GM21737 (cell line): ENCODE measurements around the gene GLMN.

ENCODE experiments used
- ATAC-seq: cut with Tn5 transposase; IDR thresholded peaks from one replicate; pipeline ENCODE4 v1.9.1; 2021; ENCODE audit warnings: mild to moderate bottlenecking, moderate library complexity; ENCODE audit not compliant: unreplicated experiment

GLMN gene, protein sequence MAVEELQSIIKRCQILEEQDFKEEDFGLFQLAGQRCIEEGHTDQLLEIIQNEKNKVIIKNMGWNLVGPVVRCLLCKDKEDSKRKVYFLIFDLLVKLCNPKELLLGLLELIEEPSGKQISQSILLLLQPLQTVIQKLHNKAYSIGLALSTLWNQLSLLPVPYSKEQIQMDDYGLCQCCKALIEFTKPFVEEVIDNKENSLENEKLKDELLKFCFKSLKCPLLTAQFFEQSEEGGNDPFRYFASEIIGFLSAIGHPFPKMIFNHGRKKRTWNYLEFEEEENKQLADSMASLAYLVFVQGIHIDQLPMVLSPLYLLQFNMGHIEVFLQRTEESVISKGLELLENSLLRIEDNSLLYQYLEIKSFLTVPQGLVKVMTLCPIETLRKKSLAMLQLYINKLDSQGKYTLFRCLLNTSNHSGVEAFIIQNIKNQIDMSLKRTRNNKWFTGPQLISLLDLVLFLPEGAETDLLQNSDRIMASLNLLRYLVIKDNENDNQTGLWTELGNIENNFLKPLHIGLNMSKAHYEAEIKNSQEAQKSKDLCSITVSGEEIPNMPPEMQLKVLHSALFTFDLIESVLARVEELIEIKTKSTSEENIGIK

DNA sequence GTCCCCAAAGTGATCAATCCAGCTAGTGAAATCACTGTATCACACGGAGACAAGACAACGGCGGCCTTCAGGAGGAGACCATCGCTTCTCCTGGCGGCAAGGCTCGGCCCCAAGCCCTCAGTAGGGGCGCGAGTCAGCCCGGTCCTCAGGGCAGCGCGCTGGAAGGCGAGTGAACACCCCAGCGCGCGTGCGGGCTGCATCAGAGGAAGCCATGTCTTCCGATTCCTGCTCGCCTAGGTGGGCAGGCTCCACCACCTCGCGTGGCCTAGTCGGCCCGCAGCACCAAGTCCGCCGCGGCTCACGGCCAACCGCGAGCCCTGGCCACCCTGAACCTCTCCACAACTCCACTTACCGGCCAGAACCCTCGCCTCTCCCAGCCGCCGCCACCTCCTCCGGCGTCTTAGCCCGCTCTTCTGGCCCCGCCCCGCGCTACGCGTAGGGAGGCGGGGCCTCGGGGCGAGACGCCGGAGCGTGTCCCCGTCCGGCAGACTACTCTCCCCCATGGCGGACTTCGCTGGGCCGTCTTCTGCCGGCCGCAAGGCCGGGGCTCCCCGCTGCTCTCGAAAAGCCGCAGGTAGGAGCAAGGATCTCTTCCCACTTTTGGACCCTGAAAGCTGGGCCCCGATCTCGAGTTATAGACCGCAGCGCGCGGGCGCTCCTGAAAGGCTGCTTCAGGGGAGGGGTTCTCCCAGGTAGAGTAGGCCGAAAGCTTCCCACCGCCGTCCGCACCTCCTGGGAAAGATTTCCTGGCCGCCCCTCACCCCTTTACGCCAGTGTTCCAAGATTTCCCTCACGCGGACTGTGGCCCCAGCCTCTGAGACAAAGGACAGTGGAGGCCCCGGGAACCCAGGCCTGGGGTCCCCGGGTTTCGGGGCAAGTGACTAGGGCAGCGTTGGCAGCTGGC is at the start of gene GLMN, which contains the start of gene RPAP2:
Gene GLMN (minus strand): TSS at position 415 of the 904 bp plus-strand sequence. CDS start 988 bp downstream, outside the sequence.
Gene RPAP2 (plus strand): TSS at position 487 of the 904 bp plus-strand sequence. CDS start 15 bp downstream, at position 502.
- peak; percentile 99 for ATAC-seq

DNA sequence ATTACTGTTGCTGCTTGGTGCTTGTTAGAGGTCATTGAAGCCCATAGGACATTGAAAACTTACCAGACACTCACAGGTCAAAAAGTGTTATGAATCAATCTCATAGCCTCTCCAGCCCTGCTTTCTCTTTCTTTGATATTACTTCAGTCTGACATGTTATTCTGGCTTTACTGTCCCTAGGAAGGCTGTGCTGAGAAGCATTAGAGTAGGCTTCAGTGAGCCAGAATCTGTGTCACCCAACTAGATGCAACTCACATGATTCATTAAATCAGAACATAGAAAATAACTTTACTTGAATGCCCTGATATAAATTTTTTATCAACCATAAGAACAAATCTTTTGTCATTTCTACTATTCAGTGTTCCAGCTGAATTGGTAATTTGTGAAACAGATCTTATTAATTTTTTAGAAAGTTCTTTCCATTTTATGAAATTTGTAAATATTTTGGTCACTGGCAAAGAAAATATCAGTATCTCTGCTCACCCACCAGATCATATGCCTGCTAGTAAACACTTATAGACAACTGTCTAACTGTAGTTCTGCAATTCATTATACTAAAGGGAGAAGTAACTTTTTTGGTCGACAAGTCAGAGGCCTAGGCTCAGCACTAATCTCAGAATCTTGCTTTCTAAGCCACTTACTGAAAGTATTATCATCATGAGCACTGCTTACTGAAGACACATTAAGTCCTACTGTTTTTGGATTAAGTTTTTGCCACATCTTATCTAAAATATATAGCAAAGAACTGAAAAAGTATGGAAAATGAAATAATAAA is 48.3 kb upstream of the GLMN start:
- ATAC-seq, result no peak

DNA sequence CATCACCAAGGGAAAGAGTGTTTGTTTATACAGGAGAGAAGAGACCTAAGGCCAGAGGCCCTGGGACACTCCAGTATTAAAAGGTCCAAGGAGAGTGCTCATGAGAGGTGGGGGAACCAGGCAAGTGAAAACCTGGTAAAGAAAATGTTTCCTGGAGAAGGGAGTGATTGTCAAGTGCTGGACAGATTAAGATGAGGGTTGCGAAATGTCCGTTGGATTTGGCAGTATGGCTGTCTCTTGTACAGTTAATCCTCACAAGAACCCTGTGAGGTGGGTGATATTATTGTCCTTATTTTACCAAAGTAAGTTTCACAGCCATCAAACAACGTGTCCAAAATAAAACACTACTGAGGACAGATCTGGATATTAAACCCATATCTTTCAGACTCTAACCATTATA is 44.3 kb upstream of the GLMN start:
- ATAC-seq, result no peak

DNA sequence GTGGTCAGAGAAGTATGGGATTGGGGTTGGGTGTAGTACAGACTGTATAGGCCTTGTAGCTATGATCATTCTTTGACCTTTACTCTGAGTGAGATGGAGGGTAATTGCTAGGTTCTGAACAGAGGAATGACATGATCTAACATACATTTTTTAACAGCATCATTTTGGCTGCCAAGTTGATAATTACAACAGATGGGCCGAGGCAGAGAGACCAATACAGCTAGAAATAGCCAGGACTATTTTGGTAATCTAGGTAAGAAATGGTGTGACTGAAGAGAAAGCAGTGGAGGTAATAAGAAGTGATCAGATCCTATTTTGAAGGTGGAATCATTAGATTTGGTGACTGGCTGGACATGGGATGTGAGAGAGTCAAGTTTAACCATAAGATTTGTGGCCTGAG is 43.6 kb upstream of the GLMN start:
- no peak for ATAC-seq

DNA sequence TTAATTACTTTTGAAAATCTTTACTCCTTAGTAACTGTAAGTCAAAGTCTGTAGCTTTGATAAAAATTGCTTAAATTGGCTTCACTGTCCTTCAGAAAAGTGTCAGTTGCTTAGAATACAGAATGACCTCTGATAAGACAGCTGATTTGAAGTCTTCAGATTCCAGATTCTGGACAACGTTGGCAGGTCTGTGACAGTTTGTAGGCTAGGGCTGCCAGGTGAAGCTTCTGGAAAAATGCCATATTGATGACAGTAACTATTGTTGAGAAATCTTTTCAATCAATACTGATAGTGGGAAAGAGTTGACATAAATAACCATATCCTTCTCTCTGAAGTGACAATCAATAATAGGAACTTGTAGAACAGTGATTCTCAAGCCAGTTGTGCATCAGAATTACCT is 41.4 kb upstream of the GLMN start:
- ATAC-seq, result no peak

DNA sequence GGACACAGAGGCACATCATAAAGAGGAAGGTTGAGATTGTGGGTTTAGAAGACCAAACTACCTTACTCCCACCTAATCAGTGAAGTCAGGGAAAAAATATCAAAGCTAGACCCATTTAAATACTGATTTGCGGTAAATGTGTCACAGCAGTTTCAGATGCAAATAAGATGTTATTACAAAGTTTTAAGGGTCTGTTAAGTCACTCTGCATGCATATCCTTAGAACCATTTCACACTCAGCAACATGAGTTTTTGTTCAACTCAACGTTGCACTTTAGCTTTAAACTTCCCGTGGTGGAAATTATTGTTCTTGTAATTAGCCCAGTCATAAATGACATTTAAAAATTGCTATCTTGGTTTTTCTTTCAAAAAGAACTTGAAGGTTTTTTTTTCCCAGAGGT is 34.9 kb upstream of the GLMN start:
- ATAC-seq, result no peak

DNA sequence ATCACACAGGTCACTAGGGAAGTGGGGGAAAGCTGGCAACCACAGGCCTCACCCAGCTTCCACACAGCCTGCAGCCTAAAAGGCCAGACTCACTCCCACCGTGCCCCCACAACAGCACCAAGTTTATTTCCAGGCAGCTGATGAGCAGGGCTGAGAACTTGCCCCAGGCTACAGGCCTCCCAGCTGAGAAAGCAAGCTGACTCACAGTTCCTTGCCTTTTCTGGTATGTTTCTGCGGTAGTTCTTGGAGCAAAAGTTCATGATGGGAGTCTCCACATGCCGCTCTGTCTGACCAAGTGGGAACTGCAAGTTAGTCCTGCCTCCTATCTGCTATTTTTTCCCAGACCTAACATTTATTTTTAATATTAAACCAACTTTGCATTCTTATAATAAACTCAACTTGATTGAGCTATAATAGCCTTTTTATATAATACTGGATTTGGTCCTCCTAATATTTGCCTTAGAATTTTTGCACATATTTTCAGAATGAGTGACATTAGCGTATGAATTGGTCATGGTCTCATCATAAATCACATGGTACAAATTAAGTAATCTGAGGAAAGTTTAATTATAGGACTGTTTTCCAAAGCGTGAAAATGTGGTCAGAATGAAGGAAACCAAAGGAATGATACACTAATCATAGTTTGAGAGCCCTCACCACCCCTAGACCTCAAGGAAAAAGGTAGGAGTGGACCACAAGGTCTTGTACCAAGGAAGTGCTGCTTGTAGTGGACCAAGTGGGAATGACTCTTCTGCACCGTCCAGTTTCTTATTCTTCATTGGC is 30.8 kb upstream of the GLMN start:
- no peak for ATAC-seq

DNA sequence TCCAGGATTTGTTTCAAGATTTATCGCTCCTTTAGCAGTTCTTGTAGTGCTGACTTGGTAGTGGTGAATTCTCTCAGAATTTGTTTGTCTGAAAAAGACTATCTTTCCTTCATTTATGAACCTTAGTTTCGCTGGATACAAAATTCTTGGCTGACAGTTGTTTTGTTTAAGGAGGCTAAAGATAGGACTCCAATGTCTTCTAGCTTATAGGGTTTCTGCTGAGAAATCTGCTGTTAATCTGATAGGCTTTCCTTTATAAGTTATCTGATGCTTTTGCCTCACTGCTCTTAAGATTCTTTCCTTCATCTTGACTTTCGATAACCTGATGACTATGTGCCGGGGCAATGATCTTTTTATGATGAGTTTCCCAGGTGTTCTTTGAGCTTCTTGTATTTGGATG is 29.0 kb upstream of the GLMN start:
- ATAC-seq, result no peak

DNA sequence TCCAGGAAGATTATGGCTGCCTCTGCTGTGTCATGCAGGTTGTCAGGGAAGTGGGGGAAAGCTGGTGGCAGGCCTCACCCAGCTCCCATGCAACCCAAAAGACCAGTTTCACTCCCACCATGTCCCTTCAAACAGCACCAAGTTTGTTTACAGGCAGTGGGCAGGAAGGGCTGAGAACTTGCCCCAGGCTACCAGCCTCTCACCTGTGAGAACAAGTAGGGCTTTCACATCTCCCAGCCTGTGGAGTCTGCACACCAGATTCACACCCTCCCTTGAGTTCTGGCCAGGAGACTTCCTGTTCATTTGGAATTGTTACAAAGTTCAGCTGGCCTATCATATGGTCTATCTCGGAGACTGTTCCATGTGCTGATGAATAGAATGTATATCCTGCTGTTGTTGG is 27.9 kb upstream of the GLMN start:
- no peak for ATAC-seq

DNA sequence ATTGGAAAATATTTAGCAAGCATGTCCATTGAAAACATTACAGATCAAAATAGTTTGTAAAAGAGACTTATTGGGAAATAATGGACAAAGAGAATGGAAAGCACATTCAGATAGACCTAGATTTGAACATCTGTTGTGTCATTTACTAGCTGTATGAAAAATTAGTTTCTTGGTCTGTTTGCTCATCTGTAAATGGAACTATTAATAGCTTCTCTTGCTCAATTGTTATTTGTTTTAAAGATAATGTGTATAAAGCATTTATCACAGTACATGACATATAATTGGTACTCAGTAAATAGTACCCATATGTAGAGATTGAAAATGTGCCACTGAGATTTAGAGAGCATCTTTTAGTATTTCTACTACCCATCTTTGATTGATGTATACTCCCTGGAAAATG is 26.0 kb upstream of the GLMN start:
- no peak for ATAC-seq

DNA sequence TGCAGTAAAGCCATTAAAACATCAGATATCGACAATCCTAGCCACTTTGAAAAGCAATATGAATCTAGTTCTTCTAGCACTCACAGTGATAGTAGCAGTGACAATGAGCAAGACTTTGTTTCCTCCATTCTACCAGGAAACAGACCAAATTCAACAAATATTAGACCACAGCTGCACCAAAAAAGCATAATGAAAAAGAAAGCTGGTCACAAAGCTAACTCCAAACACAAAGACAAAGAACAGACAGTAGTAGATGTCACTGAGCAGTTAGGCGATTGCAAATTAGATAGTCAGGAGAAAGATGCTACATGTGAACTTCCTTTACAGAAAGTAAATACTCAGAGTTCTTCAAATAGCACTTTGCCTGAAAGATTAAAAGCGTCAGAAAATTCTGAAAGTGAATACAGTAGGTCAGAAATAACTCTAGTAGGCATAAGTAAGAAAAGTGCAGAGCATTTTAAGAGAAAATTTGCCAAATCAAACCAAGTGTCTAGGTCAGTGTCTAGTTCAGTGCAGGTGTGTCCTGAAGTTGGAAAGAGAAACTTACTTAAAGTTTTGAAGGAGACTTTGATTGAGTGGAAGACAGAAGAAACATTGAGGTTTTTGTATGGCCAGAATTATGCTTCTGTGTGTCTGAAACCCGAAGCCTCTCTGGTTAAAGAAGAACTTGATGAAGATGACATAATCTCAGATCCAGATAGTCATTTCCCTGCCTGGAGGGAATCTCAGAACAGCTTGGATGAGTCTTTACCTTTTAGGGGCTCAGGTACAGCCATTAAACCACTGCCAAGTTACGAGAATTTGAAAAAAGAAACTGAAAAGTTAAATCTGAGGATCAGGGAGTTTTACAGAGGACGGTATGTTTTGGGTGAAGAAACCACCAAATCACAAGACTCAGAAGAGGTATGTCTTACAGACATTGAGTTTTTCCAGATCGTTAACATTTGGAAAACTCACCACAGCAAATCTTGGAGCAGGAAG is 25.0 kb upstream of the GLMN start:
- no peak for ATAC-seq

DNA sequence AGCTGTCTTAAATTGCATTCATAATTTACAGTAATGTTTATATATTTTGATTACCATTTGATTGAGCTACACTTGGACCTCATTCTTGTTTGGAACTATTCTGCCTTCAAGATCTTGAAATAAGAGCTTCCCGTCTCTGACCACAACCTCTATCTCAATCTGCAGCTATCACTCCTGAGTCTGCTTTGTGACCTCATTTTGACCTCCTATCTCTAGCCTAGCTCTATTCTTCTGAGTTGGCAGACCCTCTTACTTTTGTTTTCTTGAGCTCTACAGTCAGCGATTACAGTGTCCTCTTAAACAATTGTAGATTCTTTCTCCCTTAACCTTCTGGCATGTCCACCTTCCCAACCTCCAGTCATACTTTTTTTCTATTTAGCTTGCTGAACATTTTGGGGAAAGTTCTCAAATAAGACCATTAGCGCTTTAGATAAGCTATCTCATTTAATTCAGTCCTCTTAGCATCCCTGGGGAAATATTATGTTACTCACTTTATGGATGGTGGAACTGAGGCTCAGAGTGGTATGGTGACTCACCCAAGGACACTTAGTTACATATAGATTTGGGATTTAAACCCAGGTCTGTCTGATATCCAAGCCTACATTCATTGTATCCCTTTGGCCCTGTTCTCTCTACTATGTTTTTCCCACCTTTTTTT is 19.2 kb upstream of the GLMN start:
- no peak for ATAC-seq

DNA sequence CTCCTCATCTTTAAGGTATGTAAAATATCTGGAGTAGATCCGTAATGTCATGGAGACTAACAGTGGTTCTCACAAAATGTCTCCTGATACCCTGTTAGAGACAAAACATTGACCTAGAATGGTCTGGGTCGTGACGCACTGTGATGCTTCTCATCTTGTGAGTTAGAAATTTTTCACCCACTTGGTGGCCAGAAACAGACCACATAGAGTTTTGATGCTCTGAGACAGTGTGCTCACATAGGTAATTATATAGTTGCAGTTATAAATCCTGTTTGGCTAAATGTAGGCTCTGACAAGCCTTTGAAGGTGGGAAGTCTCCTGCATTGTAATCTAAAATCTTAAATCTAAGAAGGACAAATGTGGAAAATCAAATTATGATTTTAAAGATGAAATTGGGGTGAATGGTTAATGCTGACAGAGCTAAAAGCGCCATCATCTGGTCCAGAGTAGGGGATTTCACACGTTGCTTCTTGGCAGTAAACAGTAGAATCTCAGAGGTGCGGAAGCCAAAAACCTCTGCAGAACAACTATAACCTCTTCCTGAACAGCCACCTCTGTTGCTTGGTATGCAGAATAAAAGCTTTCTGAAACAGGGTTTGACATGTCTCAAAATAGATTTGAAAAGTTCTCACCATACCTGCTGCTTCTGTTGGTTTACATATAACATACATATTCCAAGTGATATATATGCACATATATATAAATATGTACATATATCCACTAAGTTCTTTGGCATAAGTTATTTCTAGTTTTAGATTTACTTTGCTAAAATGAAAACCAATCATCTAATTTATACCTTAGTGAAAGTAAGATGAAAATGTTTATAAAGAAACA is 17.2 kb upstream of the GLMN start:
- no peak for ATAC-seq

DNA sequence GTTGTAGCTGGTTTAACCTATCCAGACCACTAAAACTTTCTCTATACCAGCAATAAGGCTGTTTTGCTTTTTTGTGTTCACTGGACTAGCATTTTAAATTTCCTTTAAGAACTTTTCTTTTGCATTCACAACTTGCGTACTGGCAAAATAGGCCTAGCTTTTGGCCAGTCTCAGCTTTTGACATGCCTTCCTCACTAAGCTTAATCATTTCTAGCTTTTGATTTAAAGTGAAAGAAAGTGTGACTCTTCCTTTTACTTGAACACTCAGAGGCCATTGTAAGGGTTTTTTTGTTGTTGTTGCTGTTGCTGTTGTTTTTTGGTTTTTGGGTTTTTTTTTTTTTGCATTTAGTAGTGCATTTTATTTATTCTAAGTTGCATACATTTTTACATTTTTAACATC is 15.2 kb upstream of the GLMN start:
- no peak for ATAC-seq

DNA sequence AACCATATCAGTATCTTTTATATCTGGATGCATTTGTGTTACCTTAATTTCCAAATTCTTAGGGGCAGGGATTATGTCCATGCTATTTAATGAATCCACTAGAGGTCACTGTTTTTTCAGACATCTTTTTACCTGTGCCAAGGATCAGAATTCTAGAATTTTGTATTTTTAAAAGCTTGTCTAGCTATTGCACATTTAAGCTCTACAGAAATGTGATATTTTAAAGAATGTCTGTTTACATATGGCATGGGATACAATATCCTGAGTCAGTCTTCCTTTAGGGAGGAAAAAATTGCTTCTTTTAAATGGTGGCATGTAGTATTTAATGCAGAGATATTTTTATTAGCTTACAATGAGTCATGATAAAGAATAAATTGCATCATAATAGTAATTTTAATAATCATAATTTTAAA is 11.4 kb upstream of the GLMN start:
- ATAC-seq, result no peak

DNA sequence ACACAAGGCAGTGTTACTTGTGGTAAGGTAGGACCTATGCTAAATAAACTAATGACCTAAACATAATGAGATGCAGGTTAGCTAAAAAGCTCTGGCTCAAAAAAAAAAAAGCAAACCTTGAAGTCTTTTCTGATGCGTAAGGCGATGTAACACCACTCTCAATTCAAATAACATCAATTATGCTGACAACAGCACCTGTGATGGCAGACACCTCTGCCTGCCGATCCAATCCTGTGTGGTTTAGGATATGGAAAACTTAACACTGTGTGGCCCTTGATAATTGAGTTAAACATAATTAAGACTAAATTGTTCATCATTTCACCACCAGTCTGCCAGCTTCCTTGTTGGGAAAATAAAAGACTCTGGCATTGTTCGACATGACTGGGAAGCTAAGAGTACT is 9.2 kb upstream of the GLMN start:
- ATAC-seq, result no peak

DNA sequence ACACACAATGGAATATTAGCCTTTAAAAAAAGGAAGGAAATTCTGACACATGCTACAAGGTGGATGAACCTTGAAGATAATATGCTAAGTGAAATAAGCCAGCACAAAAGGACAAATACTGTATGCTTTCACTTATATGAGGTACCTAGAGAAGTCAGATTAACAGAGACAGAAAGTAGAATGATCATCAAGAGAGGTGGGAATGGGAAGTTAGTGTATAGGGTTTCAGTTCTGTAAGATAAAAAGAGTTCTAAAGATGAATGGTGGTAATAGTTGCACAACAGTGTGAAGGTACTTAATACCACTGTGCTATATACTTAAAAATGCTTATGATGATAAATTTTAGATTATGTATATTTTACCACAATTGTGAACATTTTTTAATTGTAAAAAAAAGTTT is 7.2 kb upstream of the GLMN start:
- no peak for ATAC-seq
